Ascending aorta (tissue), 2 donors: ENCODE results near the gene TRMT11. TPM values are rescaled to one million over a fixed set of nuclear protein-coding genes. Genes with fewer than 3 reads are reported as not detected.
A peak's percentile ranks its signal among the peaks of the same experiment; 100 is the strongest.

Source experiments
- DNase-seq, 2 donors: peaks; one replicate each; pipeline ENCODE4 v3.0.0-alpha.2; 2019; ENCODE audit warnings: low spot score in 2 of 2
- H3K27ac ChIP-seq, 2 donors: fragments of 200-600 bp; sonication (generic); one replicate each; pipeline ENCODE4 v1.5.1; 2016 to 2017; ENCODE audit warnings: mild to moderate bottlenecking in 1 of 2
- H3K27me3 ChIP-seq: fragments of 200-600 bp; sonication (generic); one replicate; pipeline ENCODE4 v1.5.1; 2017
- H3K36me3 ChIP-seq, 2 donors: fragments of 200-600 bp; sonication (generic); one replicate each; pipeline ENCODE4 v1.5.1; 2016
- H3K4me1 ChIP-seq, 2 donors: fragments of 200-600 bp; sonication (generic); one replicate each; pipeline ENCODE4 v1.5.1; 2016 to 2017; ENCODE audit warnings: mild to moderate bottlenecking in 1 of 2
- H3K4me3 ChIP-seq, 2 donors: fragments of 200-600 bp; sonication (generic); one replicate each; pipeline ENCODE4 v1.5.1; 2016 to 2017; ENCODE audit warnings: mild to moderate bottlenecking in 1 of 2
- H3K9me3 ChIP-seq, 2 donors: fragments of 200-600 bp; sonication (generic); one replicate each; pipeline ENCODE4 v1.5.1; 2016
- intact Hi-C: fragments of 100-400 bp; cut with DNase I; formaldehyde crosslinking; loops from one replicate; pipeline ENCODE4 v1.15.1; 2023
- total RNA-seq: library from RNA; depleted of rRNA; stranded (reverse); fragments of >200 nt; gene quantifications from one replicate; pipeline ENCODE4 v1.1.0, GENCODE V29; 2016
- TF ChIP-seq, protein P1 (sequence below), 3 experiments: fragments of 200-600 bp in 2 of 3; fragments of 450-650 bp in 1 of 3; sonication (generic) in 2 of 3; IDR thresholded peaks; one replicate each; pipeline ENCODE4 v1.5.1; 2016 to 2019; ENCODE audit warnings: antibody characterized with exemption in 3 of 3, mild to moderate bottlenecking in 1 of 3, moderate library complexity in 1 of 3

TRMT11 gene
- total RNA-seq, 1 donor from 2014 or later, result 44.6 TPM

DNA sequence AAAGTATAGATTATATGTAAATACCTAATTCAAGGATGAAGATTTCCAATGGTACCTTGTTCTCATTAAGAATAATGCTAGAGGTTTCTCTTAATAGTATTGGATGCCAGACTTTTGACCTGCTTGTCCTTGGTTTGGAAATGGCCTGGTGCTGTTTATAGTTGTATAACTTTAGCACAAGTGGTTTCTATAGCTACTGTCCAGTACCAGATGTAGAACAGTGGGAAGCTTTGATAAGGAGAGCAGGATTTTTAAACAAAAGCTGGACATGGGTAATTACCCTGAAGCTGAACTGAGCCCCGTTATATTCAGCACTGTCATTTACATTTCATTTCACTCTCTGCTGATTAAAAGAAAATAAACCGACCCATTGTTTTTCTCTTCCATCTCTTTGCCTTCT lies 43.7 kb downstream of the TRMT11 start:
- H3K4me1 ChIP-seq, result no peaks in the 10 kb centered on the region
- peaks cover 4 to 15% of the 10 kb centered on the region in 2 donors for H3K36me3 ChIP-seq
- no peak for DNase-seq
- no peak overlapping the region for H3K4me3 ChIP-seq
- TF ChIP-seq, protein P1, sequence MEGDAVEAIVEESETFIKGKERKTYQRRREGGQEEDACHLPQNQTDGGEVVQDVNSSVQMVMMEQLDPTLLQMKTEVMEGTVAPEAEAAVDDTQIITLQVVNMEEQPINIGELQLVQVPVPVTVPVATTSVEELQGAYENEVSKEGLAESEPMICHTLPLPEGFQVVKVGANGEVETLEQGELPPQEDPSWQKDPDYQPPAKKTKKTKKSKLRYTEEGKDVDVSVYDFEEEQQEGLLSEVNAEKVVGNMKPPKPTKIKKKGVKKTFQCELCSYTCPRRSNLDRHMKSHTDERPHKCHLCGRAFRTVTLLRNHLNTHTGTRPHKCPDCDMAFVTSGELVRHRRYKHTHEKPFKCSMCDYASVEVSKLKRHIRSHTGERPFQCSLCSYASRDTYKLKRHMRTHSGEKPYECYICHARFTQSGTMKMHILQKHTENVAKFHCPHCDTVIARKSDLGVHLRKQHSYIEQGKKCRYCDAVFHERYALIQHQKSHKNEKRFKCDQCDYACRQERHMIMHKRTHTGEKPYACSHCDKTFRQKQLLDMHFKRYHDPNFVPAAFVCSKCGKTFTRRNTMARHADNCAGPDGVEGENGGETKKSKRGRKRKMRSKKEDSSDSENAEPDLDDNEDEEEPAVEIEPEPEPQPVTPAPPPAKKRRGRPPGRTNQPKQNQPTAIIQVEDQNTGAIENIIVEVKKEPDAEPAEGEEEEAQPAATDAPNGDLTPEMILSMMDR (IDR thresholded peaks at IDR 0.05), result no peak
- H3K9me3 ChIP-seq, result no peaks in the 10 kb centered on the region
- intact Hi-C loops, result loop anchor here (10.0 kb wide), 1 partner anchor 305 kb away; no protein-coding TSS in a partner anchor
- no peaks in the 10 kb centered on the region for H3K27me3 ChIP-seq
- no peak overlapping the region for H3K27ac ChIP-seq

DNA sequence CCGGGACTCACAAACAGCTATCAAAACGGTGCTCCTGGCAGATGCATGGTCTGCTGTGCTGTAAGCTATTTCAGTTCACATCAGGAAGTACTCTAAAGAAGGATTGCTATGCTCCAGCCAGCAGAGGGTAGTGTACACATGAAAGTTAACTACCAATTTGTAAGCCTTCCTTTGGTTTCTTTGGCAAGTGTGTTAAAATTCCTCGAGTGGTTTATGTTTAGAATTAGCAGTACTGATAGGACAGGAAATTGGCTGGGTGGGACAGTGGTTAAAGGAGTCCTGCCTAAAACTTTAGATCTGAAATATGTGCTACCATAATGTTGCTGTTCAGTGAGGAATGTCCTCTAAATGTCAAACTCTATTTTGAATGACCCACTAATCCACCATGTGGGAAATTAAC lies 47.4 kb downstream of the TRMT11 start:
- no peak overlapping the region for H3K4me3 ChIP-seq
- no peaks in the 10 kb centered on the region for H3K27me3 ChIP-seq
- no peaks in the 10 kb centered on the region for H3K36me3 ChIP-seq
- TF ChIP-seq, protein P1 (IDR thresholded peaks at IDR 0.05), result peak; percentile 47 to 67 (median 50)
- no peak overlapping the region for H3K27ac ChIP-seq
- H3K4me1 ChIP-seq, result peaks cover 0 to 3% of the 10 kb centered on the region in 2 donors
- H3K9me3 ChIP-seq, result no peaks in the 10 kb centered on the region
- peak in 1 of 2 donors; percentile 67 for DNase-seq
- intact Hi-C loops, result loop anchor here (10.0 kb wide), 1 partner anchor 301 kb away; no protein-coding TSS in a partner anchor

DNA sequence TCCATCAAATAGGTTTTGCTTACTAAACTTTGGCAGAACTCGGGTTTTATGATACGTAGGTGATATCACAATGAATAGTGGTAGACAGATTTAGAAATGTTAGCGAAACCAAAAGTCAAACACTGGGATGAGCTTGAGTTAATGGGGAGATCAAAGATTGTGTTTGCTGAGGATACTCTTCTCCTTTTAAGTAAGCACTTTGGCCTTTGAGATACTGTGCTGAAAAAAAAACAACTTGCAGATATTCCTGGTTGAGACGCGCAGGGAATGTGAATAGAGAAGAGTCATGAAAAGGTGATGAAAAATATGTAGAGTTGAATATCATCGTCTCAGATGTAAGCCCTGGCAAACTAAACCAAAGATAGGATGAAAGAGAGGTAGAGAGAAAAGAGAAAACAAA lies 48.3 kb downstream of the TRMT11 start:
- no peaks in the 10 kb centered on the region for H3K27me3 ChIP-seq
- TF ChIP-seq, protein P1 (IDR thresholded peaks at IDR 0.05), result no peak
- no peak for DNase-seq
- H3K4me3 ChIP-seq, result no peak overlapping the region
- H3K36me3 ChIP-seq, result no peaks in the 10 kb centered on the region
- intact Hi-C loops, result loop anchor here (10.0 kb wide), 1 partner anchor 300 kb away; no protein-coding TSS in a partner anchor
- H3K27ac ChIP-seq, result no peak overlapping the region
- H3K4me1 ChIP-seq, result peaks cover 0 to 6% of the 10 kb centered on the region in 2 donors
- no peaks in the 10 kb centered on the region for H3K9me3 ChIP-seq

DNA sequence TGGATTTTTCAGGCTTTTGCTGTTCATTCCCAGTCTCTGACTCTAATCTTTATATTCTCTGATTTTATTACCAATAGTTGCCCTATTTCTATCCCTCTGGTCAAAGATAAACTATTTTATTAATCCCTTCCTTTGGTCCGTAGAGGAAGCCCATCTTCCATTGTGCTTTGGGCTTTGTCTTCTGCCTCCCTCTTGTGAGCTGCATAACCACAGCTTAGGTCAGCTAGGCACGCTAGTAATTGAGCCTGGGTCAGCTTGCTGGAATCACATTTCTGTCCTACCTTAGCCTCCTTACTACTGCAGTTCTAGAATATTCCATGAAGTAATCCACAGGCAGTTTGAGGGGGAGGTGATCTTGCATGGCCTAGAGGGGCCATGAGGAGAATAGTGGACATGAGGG lies 49.4 kb downstream of the TRMT11 start:
- TF ChIP-seq, protein P1 (IDR thresholded peaks at IDR 0.05), result no peak
- intact Hi-C loops, result loop anchor here (10.0 kb wide), 1 partner anchor 299 kb away; no protein-coding TSS in a partner anchor
- Histone ChIP-seq H3K27ac (peak overlapping the region in 1 of 2 donors; percentile 3), H3K36me3 (no peaks in the 10 kb centered on the region), H3K4me1 (peaks cover 0 to 9% of the 10 kb centered on the region in 2 donors), H3K9me3 (no peaks in the 10 kb centered on the region), H3K27me3 (no peaks in the 10 kb centered on the region), H3K4me3 (no peak overlapping the region)
- DNase-seq, result no peak

DNA sequence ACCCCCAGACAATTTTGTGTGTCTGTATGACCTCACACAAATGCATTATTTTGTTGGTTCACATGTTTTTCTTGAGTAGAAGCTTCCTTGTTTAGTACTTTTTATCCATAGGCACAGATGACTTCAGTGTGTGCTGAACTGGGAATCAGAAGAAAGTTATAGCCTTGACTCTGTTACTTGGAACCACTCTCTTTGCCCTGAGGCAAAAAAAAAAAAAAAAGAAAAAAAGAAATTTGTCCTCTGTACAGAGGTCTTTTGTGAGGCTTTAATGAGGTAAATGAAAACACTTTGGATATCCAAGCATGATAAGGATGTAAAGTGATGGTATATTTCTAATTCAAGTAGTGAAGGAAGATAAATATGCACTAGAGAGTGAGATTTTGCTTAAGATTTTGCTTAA lies 51.9 kb downstream of the TRMT11 start:
- intact Hi-C loops, result loop anchor here (10.0 kb wide), 1 partner anchor 297 kb away; no protein-coding TSS in a partner anchor
- no peak for DNase-seq
- peaks cover 0 to 24% of the 10 kb centered on the region in 2 donors for H3K4me1 ChIP-seq
- H3K9me3 ChIP-seq, result no peaks in the 10 kb centered on the region
- H3K27ac ChIP-seq, result peak overlapping the region in 1 of 2 donors; percentile 3
- no peaks in the 10 kb centered on the region for H3K36me3 ChIP-seq
- no peaks in the 10 kb centered on the region for H3K27me3 ChIP-seq
- TF ChIP-seq, protein P1 (IDR thresholded peaks at IDR 0.05), result no peak
- no peak overlapping the region for H3K4me3 ChIP-seq
